MV-4-11 (cell line): ENCODE results near the gene DTNA.

Experiments used
- DNase-seq: peaks from one replicate; lab custom pipeline; 2025; lab: John Stamatoyannopoulos, UW

The DTNA gene

DNA sequence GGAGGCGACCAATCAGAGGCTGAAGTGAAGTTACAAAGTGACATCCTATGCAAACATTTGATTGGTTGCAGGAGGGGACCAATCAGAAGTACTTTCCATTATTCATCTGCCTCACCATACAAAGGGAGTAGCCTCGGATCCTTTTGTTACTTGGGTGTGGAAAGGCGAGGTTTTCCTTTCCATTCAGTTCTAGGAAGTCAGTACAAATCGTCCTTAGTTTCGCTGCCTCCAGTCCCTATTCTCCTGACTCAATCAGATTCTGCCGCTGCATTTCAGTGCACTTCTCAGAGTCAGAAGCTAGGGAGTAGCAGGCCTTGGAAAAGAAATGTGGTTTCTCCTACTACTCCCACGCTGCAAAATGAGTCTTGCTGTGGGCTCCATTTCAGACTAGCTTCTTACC lies 149.4 kb downstream of the DTNA start:
- no peak for DNase-seq

GRCh38 chr18:34862561-34862960 lies 152.5 kb downstream of the DTNA start:
- DNase-seq = no peak

DNA sequence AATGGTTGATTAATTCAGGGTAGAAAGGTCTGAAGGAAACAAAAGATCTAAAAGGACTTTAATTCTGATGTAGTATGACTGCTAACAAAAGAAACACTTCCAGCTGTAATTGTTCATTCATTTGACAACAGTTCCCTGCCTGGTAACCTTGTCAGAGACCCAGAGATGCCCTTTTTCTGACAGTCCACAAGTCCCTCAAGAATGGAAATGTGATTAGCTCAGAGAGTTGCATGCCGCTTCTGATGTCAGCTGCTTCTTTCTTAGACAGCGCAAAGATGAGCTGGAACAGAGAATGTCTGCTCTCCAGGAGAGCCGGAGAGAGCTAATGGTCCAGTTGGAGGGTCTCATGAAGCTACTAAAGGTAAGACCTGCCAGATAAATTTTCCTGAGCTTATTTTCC lies 153.6 kb downstream of the DTNA start:
- DNase-seq = no peak

DNA sequence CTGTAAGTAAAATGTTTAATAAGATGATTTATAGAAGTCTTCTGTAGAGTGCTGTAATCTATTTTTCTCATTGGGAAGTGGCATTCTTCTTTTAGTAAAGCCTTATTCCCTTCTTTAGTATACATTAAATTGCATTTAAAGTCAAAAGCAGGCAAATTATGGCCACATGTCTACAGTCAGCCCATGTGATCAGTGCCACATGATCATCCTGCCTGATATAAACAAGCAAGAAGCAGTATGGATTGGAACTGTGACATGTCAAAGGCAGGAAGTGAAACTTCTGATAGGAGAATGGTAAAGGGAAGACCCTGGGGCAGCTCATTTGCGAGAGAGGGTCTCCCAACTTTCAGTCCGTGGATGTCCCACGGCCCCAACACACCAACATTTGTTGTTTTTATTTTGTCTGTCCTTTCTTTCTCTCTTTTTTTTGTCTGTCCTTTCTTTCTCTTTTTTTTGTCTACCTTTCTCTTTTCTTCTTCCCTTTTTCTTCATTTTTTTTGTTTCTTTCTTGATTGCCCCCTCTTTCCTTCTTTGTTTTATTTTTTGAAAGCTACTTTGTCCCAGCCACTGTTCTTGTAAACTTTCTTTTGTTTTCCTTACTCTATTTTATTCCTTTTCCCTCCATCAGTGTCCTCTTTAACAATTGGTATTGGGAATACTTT lies 154.9 kb downstream of the DTNA start:
- DNase-seq = peak; percentile 52

DNA sequence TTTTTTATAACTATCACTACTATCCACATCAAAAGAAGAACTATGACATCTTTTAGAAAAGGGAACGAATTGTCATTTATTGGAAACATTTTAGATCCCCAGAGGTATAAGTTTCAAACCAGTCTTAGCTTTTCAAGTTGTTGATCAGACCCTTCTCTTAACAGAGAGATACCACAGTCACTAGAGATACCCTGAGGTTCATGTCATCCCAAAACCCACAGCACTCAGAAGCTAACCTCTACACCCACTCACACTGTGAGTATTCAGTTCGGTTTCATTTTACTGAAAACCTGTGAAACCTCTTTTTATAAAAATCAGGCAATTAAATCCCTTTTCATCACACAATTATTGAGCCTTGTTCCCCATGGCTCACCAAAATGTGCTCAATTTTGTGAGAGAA lies 156.2 kb downstream of the DTNA start:
- no peak for DNase-seq

- DNase-seq = no peak
Measured at GRCh38 chr18:34866739-34867138, 156.6 kb downstream of the DTNA start.

GRCh38 chr18:34867520-34867919 lies 157.4 kb downstream of the DTNA start:
- no peak for DNase-seq

DNA sequence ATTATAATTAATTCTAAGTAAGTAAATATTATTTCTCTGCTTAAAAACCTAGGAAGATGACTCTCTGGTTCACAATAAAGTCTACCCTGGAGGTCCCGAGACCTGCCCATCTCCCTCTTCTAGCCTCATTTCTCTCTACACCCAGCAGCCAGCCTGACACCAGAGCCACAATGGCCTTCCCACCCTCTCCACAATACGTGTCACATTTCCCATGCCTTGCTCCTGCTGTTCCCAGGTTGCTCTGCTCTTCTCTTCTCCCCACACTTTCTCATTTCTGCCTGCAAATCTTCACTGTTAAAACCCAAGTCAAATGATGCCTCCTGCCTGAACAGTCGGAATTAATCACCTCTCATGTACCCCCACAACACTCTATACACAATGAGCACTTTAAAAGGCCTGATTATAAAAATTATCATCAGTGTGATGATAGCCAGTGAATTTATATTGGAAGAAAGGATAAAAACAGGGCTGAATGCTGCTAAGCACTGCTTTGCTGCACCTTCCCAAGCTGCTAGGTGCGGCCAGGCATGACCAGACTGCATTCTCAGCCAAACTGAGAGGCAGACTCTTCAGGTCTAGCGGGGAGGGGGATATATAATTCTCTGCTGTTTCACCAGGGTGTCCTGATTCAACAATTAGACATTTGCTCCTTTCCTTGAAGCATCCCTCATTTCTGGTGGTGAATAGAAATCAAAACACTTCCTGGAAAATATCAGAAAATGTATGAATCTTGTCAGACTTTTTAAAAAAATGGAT lies 160.6 kb downstream of the DTNA start:
- DNase-seq = no peak

DNA sequence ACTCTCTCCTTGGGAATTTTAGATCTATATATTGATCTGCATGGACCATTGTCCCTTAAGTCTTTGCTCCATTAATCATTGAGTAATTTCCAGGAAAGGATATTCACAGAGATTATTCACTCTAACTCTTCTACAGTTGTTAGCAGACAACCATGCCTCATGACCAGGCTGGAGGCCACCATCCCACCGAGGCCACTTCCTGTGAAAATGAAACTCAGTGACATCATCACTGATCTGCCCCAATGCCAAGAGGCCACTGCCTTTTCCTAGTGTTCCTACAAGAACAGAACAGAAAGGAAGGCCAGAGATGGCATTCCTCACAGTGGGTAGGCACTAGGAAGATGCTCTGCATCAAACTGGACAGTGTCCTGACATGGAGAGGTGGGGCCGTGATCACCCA lies 161.3 kb downstream of the DTNA start:
- peak; percentile 25 for DNase-seq

GRCh38 chr18:34872066-34872465 lies 162.0 kb downstream of the DTNA start:
- no peak for DNase-seq

DNA sequence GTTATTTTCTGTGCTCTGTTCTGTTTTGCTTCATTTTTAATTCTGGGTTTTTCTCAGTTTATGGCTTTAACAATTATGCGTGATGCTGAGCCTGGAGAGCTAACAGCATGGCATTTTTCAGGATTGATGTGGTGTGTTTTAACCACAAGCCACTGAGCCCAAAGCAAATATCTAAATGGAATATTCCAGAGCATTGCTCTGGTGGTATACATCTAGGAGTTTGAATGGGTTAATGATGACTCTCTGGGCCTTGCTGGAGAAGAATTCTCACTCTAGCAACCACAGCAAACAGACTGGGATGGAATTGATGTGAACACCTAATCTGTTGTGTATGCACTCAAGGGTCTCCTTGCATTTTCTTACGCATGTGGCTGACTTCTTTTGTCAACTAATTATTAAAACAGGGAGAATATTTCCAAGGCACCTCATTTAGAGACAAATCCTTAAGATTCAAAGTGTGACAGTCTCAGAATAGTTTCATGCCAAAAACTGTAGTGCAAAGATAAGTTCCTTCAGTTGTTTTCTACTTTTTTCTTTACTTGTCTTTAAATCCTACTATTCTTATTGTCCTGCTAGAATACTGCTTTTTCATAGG lies 164.0 kb downstream of the DTNA start:
- no peak for DNase-seq

DNA sequence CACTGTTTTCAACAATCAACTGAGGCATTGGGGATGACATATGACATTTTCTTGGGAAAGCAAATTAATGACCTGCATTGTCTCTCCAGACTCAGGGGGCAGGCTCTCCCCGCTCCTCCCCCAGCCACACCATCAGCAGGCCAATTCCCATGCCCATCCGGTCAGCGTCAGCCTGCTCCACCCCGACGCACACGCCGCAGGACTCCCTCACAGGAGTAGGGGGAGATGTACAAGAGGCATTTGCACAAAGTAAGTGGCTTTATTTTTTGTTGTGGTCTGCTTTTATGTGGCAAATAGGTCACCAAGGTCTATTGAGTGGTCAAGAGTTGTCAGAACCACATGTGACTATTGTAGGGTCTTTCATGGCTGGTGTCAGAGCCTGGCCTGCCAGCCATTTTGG lies 165.1 kb downstream of the DTNA start:
- DNase-seq = no peak

- peak; percentile 59 for DNase-seq
Measured at GRCh38 chr18:34880403-34880802, 170.3 kb downstream of the DTNA start.

DNA sequence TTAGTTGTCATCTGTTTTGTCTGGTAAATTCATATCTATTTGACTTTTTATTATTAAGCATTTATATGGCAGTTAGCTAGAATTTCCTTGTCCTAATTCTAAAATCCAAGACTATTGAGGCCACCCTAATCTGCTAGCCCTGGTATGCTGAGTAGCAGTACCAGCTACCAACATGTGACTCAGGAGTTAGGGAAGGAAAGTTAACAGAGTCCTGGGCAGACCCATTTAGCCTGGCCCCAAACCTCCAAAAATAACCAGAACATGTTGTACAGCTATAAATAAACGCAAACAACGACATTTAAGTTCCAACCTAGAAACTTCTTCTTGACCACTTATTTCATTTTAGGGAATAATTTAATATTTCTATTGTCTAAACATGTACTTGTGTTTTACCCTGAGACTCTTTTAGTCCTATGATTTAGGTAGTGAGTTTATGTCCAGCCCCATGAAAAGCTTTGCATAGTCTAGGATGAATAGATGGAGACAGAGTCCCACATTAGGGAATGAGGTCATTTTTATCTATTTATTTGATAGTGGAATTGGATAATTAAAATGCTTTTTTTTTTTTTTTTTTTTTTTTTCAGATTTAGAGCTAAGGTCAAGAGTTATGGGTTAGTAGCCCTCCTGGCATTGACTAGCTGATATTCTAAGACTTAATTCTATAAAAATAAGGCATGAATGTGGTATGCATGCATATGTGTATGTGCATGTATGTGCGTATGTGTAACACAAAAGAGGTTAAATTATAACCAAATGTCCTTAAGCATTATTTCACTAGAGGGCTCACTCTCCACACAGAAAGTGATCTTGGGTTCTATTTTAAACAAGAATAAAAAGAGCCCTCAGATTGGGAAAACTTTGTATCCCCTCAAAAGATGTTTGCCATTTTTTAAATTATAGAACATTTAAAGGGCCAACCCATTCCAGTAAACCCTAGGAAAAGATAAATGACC lies 171.1 kb downstream of the DTNA start:
- peak; percentile 26 for DNase-seq

DNA sequence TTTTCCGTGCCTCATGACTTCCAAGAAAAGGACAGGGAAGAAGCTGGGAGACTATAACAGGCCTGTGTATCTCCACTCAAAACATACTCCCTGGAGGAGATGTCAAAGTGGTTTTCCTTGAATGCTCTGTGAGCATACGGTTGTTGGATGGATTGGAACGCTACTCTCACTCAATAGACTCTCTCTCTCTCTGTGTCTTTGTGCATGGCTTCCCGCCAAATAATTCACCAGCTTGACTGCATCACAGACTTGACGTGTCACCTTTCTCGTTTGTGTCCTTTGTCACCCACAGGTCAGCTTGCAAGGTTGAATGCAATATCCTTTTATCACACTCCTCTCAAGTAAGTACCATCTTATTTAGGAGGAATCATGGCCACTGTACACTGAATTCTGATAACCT lies 174.3 kb downstream of the DTNA start:
- DNase-seq = no peak

- no peak for DNase-seq
Measured at GRCh38 chr18:34886177-34886576, 176.1 kb downstream of the DTNA start.

DNA sequence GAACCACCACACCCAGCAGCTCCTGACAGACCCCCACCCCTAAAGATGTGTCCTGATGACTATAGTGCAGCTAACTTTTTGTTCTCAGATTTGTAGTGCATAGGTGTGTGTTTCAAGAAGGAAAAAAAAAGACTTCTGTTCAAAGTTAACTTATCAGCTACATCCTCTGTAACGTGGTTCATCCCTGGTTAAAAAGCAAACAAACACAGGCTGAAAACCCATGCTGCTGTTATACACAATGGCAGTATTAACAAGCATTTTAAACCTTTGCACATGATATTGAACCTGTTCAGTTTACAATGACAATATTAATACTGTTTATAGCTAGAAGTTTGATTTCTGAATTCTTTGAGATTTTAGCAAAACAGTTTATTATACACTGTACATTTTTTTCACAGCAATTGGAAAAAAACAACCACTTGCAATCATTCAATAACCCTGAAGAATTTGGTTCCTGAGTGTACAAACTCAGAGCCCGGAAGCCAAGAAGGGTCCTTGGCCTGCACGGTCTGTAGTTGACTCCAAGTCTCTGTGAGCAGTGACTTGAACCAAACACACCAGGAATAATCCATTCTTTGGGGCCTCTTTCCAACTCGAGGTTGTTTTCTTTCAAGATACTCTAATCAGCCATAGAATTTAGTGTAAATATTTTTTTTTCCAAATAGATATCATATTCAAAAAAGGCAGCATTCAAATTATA lies 177.9 kb downstream of the DTNA start:
- no peak for DNase-seq

- DNase-seq = peak; percentile 14
Measured at GRCh38 chr18:34890486-34891085, 180.5 kb downstream of the DTNA start.

DNA sequence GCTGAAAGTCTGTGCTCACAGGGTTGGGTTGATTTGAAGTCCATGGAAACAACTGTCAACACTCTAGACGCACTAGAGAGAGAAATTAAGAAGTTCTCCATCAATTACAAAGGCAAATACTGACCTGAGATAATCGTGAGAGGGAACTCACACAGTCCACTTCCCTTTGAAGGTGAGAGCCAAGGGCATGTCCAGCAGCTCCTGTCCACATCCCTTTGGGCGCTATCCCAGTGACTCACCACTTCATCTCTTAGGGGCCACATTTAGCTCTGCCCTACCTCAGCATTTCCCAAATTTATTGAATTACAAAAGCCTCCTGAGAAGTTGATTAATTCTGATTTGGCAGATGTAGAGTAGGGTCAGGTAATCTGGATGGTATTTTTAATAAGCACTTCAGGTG lies 182.3 kb downstream of the DTNA start:
- no peak for DNase-seq

DNA sequence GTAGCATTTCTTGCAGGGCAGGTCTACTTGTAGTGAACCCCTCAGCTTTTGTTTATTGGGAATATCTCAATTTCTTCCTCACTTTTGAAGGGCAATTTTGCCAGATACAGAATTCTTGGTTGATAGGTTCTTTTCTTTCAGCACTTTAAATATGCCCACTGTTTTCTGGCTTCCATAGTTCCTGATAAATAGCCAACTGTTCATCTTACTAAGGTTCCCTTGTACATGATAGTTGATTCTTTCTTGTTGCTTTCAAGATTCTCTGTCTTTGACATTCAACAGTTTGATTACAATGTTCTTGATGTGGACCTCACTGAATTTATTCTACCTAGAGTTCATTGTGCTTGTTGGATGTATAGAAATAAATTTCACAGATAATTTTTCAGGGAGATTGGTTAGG lies 183.1 kb downstream of the DTNA start:
- DNase-seq = no peak

DNA sequence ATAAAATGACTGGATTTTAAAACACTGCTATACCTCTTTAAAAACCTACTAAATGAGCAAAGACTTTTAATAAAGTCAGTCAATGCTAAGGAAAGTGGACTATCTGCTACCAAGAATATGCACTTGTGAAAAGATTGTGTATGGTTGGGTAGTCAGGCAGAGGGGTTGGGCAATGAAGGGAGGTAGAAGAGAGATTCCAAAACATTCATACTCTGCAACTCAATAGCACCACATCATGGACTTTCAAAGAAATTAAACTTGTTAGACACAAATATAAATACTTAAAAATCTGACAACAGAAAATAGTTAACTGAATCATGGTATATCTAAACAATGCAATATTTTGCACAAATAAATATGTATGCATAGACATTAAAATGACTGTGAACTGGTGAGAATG lies 191.2 kb downstream of the DTNA start:
- peak; percentile 5 for DNase-seq
